PFSK-1 (cell line): ENCODE measurements around the gene INPP4A.

Experiments
- POLR2AphosphoS5 ChIP-seq: IDR thresholded peaks from 2 replicates; pipeline ENCODE4 v1.6.1; 2012; ENCODE audit warnings: low read depth, mild to moderate bottlenecking, control low read depth, low read length, moderate library complexity
- SIN3A ChIP-seq: IDR thresholded peaks from 2 replicates; pipeline ENCODE4 v1.6.1; 2012; ENCODE audit warnings: mild to moderate bottlenecking, low read length, moderate library complexity, borderline replicate concordance; ENCODE audit not compliant: insufficient read depth
- TAF1 ChIP-seq: IDR thresholded peaks from 2 replicates; pipeline ENCODE4 v1.6.1; 2012; ENCODE audit warnings: low read length, control low read depth, borderline replicate concordance; ENCODE audit not compliant: insufficient read depth
- TF ChIP-seq, protein P1 (sequence below), 2 experiments: IDR thresholded peaks; 2 replicates each; pipeline versions ENCODE4 v1.6.1 to v1.8.0; 2011 to 2012; ENCODE audit warnings: low read depth in 2 of 2, low read length in 2 of 2, control low read depth in 1 of 2, inconsistent platforms in 1 of 2, mild to moderate bottlenecking in 1 of 2, moderate library complexity in 1 of 2; ENCODE audit not compliant: insufficient read depth in 1 of 2

DNA sequence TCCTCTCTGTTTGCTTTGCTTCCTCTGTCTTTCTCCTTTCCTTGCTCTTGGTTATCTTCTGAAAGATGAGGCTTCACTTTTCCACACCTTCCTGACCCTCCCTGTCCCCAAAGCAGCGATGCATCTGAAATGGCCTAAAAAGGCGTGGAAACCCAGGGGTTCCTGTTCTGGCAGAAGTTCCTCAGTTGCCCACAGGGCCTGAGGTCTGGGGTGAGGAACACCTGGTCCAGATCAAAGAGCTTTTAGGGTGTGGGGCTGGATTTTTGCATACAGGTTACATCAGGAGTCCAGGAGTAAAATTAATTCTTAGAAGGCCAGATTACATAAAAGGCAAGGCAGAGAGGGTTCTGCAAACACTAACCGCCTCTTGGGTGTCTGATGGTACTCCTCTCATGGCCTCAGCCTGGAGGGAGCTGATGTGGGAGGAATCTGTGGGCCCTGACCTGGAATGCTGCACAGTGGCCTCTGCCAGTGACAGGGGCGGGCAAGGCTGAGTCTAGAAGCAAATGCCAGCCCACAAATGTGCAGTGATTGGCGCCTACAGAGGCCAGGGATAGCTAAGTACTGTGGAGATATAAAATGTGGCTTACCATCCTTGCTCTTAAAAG lies 41.8 kb downstream of the INPP4A start:
- no peak for TF ChIP-seq POLR2AphosphoS5
- TF ChIP-seq, protein P1, sequence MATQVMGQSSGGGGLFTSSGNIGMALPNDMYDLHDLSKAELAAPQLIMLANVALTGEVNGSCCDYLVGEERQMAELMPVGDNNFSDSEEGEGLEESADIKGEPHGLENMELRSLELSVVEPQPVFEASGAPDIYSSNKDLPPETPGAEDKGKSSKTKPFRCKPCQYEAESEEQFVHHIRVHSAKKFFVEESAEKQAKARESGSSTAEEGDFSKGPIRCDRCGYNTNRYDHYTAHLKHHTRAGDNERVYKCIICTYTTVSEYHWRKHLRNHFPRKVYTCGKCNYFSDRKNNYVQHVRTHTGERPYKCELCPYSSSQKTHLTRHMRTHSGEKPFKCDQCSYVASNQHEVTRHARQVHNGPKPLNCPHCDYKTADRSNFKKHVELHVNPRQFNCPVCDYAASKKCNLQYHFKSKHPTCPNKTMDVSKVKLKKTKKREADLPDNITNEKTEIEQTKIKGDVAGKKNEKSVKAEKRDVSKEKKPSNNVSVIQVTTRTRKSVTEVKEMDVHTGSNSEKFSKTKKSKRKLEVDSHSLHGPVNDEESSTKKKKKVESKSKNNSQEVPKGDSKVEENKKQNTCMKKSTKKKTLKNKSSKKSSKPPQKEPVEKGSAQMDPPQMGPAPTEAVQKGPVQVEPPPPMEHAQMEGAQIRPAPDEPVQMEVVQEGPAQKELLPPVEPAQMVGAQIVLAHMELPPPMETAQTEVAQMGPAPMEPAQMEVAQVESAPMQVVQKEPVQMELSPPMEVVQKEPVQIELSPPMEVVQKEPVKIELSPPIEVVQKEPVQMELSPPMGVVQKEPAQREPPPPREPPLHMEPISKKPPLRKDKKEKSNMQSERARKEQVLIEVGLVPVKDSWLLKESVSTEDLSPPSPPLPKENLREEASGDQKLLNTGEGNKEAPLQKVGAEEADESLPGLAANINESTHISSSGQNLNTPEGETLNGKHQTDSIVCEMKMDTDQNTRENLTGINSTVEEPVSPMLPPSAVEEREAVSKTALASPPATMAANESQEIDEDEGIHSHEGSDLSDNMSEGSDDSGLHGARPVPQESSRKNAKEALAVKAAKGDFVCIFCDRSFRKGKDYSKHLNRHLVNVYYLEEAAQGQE (IDR thresholded peaks at IDR 0.05; ENCODE audit: insufficient read depth in 1 of 2, low read depth in 2 of 2, low read length in 2 of 2) = no peak
- TF ChIP-seq TAF1 = no peak
- TF ChIP-seq SIN3A = no peak
